Lower leg skin (tissue), 3 donors: ENCODE data around the gene NR3C2.

Experiments used
- CTCF ChIP-seq, 3 donors: fragments of 450-650 bp; IDR thresholded peaks; one replicate each; pipeline ENCODE4 v1.5.1; 2016; ENCODE audit warnings: antibody characterized with exemption in 3 of 3, mild to moderate bottlenecking in 3 of 3, moderate library complexity in 2 of 3
- POLR2A ChIP-seq, 2 donors: fragments of 450-650 bp; IDR thresholded peaks; one replicate each; pipeline ENCODE4 v1.6.1; 2016 to 2017; ENCODE audit warnings: antibody characterized with exemption in 2 of 2, mild to moderate bottlenecking in 1 of 2, moderate library complexity in 1 of 2

- TF ChIP-seq CTCF (IDR thresholded peaks at IDR 0.05) (no peak), POLR2A (IDR thresholded peaks at IDR 0.05) (no peak)
Observed at GRCh38 chr4:148380291-148380690, 61.9 kb downstream of the NR3C2 start.
